ENCODE results near the gene ZNF714. TPM values are rescaled to one million over a fixed set of nuclear protein-coding genes. Genes with fewer than 3 reads are reported as not detected.

The ZNF714 gene
- total RNA-seq, 2 experiments from 2014 or later = 11.6 to 11.8 TPM

DNA sequence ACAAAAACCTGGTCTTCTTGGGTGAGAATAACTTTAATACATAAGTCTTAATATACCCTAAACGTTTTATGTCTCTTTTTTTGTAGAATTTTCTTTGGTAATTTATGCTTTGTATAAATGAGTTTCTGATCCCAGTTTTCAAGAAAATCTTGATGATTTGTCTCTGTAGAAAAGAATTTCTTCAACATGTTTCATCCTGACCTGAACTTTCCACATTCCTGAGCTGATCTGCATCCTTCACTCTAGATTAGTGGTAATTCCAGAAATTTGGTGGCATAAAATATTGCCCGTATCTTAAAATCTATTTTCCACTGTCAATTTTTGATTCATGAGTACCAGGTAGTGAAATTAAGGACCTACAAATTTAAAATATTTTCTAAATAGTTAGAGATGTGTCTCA lies 16.3 kb downstream of the ZNF714 start:
- ATAC-seq (no peak), DNase-seq (no peak)
- Mint-ChIP-seq H3K27me3 (no peaks in the 10 kb centered on the region), H3K27ac (no peak overlapping the region), H3K9me3 (no peaks in the 10 kb centered on the region), H3K4me3 (no peak overlapping the region), H3K36me3 (ENCODE audit: low read depth) (peaks cover 8% of the 10 kb centered on the region), H3K4me1 (ENCODE audit: low read depth) (peaks cover 3% of the 10 kb centered on the region)
- POLR2A ChIA-PET = no interaction called here
- TF ChIP-seq, protein P1, sequence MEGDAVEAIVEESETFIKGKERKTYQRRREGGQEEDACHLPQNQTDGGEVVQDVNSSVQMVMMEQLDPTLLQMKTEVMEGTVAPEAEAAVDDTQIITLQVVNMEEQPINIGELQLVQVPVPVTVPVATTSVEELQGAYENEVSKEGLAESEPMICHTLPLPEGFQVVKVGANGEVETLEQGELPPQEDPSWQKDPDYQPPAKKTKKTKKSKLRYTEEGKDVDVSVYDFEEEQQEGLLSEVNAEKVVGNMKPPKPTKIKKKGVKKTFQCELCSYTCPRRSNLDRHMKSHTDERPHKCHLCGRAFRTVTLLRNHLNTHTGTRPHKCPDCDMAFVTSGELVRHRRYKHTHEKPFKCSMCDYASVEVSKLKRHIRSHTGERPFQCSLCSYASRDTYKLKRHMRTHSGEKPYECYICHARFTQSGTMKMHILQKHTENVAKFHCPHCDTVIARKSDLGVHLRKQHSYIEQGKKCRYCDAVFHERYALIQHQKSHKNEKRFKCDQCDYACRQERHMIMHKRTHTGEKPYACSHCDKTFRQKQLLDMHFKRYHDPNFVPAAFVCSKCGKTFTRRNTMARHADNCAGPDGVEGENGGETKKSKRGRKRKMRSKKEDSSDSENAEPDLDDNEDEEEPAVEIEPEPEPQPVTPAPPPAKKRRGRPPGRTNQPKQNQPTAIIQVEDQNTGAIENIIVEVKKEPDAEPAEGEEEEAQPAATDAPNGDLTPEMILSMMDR (IDR thresholded peaks at IDR 0.05) = no peak
- CTCF ChIA-PET = no interaction called here
- intact Hi-C loops (cut with micrococcal nuclease) = no loop called here

- ChIA-PET CTCF (no interaction called here), POLR2A (no interaction called here)
- peaks cover 14% of the 10 kb centered on the region for H3K36me3 Mint-ChIP-seq (ENCODE audit: low read depth)
- no peaks in the 10 kb centered on the region for H3K9me3 Mint-ChIP-seq
- TF ChIP-seq, protein P1 (IDR thresholded peaks at IDR 0.05) = no peak
- no peak overlapping the region for H3K4me3 Mint-ChIP-seq
- peaks cover 3% of the 10 kb centered on the region for H3K4me1 Mint-ChIP-seq (ENCODE audit: low read depth)
- DNase-seq (peak; percentile 9), ATAC-seq (peak; percentile 42)
- peak overlapping the region; percentile 30 for H3K27ac Mint-ChIP-seq
- H3K27me3 Mint-ChIP-seq = no peaks in the 10 kb centered on the region
- intact Hi-C loops (cut with micrococcal nuclease) = no loop called here
Observed at GRCh38 chr19:21101521-21102242, 19.7 kb downstream of the ZNF714 start.

DNA sequence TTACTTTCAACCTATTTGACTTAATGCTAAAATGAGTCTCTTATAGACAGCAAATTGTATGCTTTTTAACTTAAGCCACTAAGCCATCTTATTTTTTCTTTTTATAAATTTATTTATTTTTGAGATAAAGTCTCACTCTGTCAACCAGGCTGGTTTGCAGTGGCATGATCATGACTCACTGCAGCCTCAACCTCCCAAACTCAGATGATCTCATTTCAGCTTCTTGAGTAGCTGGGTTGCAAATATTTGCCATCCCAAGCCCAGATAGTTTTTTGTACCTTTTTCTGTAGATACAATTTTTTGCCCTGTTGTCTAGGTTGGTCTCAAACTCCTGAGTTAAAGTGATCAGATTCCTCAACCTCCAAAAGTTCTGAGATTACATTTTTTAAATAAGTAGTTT lies 27.1 kb downstream of the ZNF714 start:
- H3K27me3 Mint-ChIP-seq = no peaks in the 10 kb centered on the region
- ATAC-seq (no peak), DNase-seq (no peak)
- no peak overlapping the region for H3K4me3 Mint-ChIP-seq
- ChIA-PET CTCF (no interaction called here), POLR2A (no interaction called here)
- intact Hi-C loops (cut with micrococcal nuclease) = no loop called here
- TF ChIP-seq, protein P1 (IDR thresholded peaks at IDR 0.05) = no peak
- no peaks in the 10 kb centered on the region for H3K4me1 Mint-ChIP-seq (ENCODE audit: low read depth)
- peaks cover 12% of the 10 kb centered on the region for H3K9me3 Mint-ChIP-seq
- peaks cover 43% of the 10 kb centered on the region for H3K36me3 Mint-ChIP-seq (ENCODE audit: low read depth)
- H3K27ac Mint-ChIP-seq = no peak overlapping the region

DNA sequence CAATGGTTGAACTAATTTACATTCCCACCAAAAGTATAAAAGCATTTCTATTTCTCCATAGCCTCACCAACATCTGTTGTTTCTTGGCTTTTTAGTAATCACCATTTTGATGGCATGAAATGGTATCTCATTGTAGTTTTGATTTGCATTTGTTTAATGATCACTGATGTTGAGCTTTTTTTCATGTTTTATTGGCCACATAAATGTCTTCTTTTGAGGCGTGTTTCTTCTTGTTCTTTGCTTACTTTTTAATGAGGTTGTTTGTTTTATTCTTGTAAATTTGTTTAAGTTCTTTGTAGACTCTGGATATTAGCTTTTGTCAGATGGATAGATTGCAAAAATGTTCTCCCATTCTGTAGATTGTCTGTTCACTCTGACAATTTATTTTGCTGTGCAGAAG lies 28.2 kb downstream of the ZNF714 start:
- no peaks in the 10 kb centered on the region for H3K4me1 Mint-ChIP-seq (ENCODE audit: low read depth)
- peaks cover 48% of the 10 kb centered on the region for H3K36me3 Mint-ChIP-seq (ENCODE audit: low read depth)
- ATAC-seq (no peak), DNase-seq (no peak)
- ChIA-PET POLR2A (no interaction called here), CTCF (no interaction called here)
- no peak overlapping the region for H3K4me3 Mint-ChIP-seq
- no peaks in the 10 kb centered on the region for H3K27me3 Mint-ChIP-seq
- H3K9me3 Mint-ChIP-seq = peaks cover 18% of the 10 kb centered on the region
- intact Hi-C loops (cut with micrococcal nuclease) = no loop called here
- H3K27ac Mint-ChIP-seq = no peak overlapping the region
- TF ChIP-seq, protein P1 (IDR thresholded peaks at IDR 0.05) = no peak

DNA sequence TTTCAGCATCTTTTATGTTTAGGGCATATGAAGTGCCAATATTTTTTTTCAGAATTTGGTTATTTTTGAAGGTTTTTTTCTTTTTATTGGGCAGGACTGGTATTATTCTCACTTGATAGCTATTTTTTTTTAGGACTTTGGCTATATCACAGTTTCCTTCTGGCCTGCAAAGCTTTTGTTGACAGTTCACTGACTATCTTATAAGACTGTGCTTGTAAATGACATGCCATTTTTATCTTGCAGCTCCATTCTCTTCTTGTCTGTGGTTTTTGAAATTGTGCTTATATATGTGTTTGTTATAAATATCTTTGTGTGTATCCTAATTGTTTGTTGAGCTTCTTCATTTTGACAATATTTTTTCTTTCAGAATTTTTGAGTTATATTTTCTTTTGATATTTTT lies 33.4 kb downstream of the ZNF714 start:
- CTCF ChIA-PET = no interaction called here
- intact Hi-C loops (cut with micrococcal nuclease) = no loop called here

More for the DNA sequence above, 33.4 kb downstream of the ZNF714 start:
- TF ChIP-seq, protein P1 (IDR thresholded peaks at IDR 0.05) = no peak
- H3K27ac Mint-ChIP-seq = no peak overlapping the region
- POLR2A ChIA-PET = interaction anchor here (0.7 kb wide), 1 partner anchor 880 kb away, joined by 5 read pairs; no protein-coding TSS in a partner anchor
- ATAC-seq = no peak
- no peaks in the 10 kb centered on the region for H3K4me1 Mint-ChIP-seq (ENCODE audit: low read depth)
- H3K9me3 Mint-ChIP-seq = peaks cover 33% of the 10 kb centered on the region
- DNase-seq = no peak
- no peaks in the 10 kb centered on the region for H3K27me3 Mint-ChIP-seq
- H3K36me3 Mint-ChIP-seq (ENCODE audit: low read depth) = peaks cover 57% of the 10 kb centered on the region
- no peak overlapping the region for H3K4me3 Mint-ChIP-seq
